Left ventricle myocardium inferior (tissue), 1 donor: ENCODE results near the gene HNRNPLL. TPM values are rescaled to one million over a fixed set of nuclear protein-coding genes. Genes with fewer than 3 reads are reported as not detected.
"Not testable (repeated sequence)": the region's sequence is repeated elsewhere in the genome, so short reads cannot be mapped to it uniquely, and the experiment has no call there.

ENCODE experiments used
- DNase-seq: peaks from one replicate; pipeline ENCODE4 v3.0.0-alpha.2; 2020
- H3K27ac ChIP-seq: fragments of 200-600 bp; replicated peaks from 2 replicates; pipeline ENCODE4 v1.8.0; 2021
- H3K27me3 ChIP-seq: fragments of 200-600 bp; 2 replicates; pipeline ENCODE4 v1.8.0; 2021; ENCODE audit warnings: low read depth
- H3K36me3 ChIP-seq: fragments of 200-600 bp; 2 replicates; pipeline ENCODE4 v1.8.0; 2021
- H3K4me1 ChIP-seq: fragments of 200-600 bp; 2 replicates; pipeline ENCODE4 v1.8.0; 2021
- H3K4me3 ChIP-seq: fragments of 200-600 bp; 2 replicates; pipeline ENCODE4 v1.8.0; 2021; ENCODE audit warnings: mild to moderate bottlenecking, moderate library complexity
- H3K9me3 ChIP-seq: fragments of 200-600 bp; replicated peaks from 2 replicates; pipeline ENCODE4 v1.8.0; 2021
- CTCF ChIP-seq: fragments of 200-600 bp; IDR thresholded peaks from 2 replicates; pipeline ENCODE4 v1.8.0; 2021; ENCODE audit warnings: antibody characterized with exemption, mild to moderate bottlenecking, borderline replicate concordance
- intact Hi-C: fragments of 100-400 bp; cut with micrococcal nuclease; formaldehyde crosslinking; loops from one replicate; pipeline ENCODE4 v1.11.0; 2022
- long read RNA-seq: library from polyadenylated mRNA; unstranded; transcript quantifications from one replicate; pipeline ENCODE4 v2.0.0, GENCODE V29; 2021
- total RNA-seq: library from RNA; stranded (reverse); fragmentation: NEBNext Ultra II Directional; extraction: Animal tissue kit (Norgen Biotek cat#: 25700); gene quantifications from one replicate; pipeline ENCODE4 v1.2.1, GENCODE V29; 2021
- donor health status: DM: no; HTN: yes; CAD: no; lungs with severe emphysema.

The HNRNPLL gene
- 26.3 TPM for total RNA-seq
- long read RNA-seq, full-length matches to known transcripts, result 39 of 43 reads
- long read RNA-seq, partial matches to known transcripts, result 2 of 43 reads
- long read RNA-seq, other reads (novel, unspliced or antisense), result 2 of 43 reads

GRCh38 chr2:38602732-38603401 lies at the start of gene HNRNPLL:
HNRNPLL (minus strand) TSS chr2:38602928; CDS start chr2:38602626, 302 bp downstream.
- DNase-seq, result peak; percentile 99
- no peak for TF ChIP-seq CTCF
- intact Hi-C loops, result loop anchor here (5.0 kb wide), 1 partner anchor 64 kb away; the partner anchor contains the start of gene GALM
- Histone ChIP-seq H3K36me3 (no peaks in the 10 kb centered on the region), H3K4me1 (peaks cover 57% of the 10 kb centered on the region), H3K9me3 (no peaks in the 10 kb centered on the region), H3K4me3 (peak within 1 kb of the TSS; percentile 93), H3K27me3 (no peaks in the 10 kb centered on the region), H3K27ac (peak within 1 kb of the TSS; percentile 98)

- H3K27ac ChIP-seq, result no peak overlapping the region
- no peaks in the 10 kb centered on the region for H3K36me3 ChIP-seq
- peaks cover 13% of the 10 kb centered on the region for H3K4me1 ChIP-seq
- H3K4me3 ChIP-seq, result no peak overlapping the region
- TF ChIP-seq CTCF, result no peak
- DNase-seq, result no peak
- no peaks in the 10 kb centered on the region for H3K27me3 ChIP-seq
- H3K9me3 ChIP-seq, result no peaks in the 10 kb centered on the region
- intact Hi-C loops, result no loop called here
Observed at GRCh38 chr2:38650717-38651116, 48.0 kb upstream of the HNRNPLL start.

- DNase-seq, result no peak
- no peak overlapping the region for H3K27ac ChIP-seq
- H3K4me3 ChIP-seq, result no peak overlapping the region
- H3K9me3 ChIP-seq, result no peaks in the 10 kb centered on the region
- no peaks in the 10 kb centered on the region for H3K27me3 ChIP-seq
- TF ChIP-seq CTCF, result no peak
- H3K36me3 ChIP-seq, result no peaks in the 10 kb centered on the region
- intact Hi-C loops, result no loop called here
- peaks cover 13% of the 10 kb centered on the region for H3K4me1 ChIP-seq
Observed at GRCh38 chr2:38650012-38650411, 47.3 kb upstream of the HNRNPLL start.

GRCh38 chr2:38649176-38649728 lies 46.5 kb upstream of the HNRNPLL start:
- Histone ChIP-seq H3K36me3 (no peaks in the 10 kb centered on the region), H3K27me3 (no peaks in the 10 kb centered on the region), H3K4me1 (peaks cover 13% of the 10 kb centered on the region), H3K27ac (no peak overlapping the region), H3K4me3 (no peak overlapping the region), H3K9me3 (no peaks in the 10 kb centered on the region)
- DNase-seq, result no peak
- TF ChIP-seq CTCF, result no peak
- intact Hi-C loops, result no loop called here

GRCh38 chr2:38648107-38648761 lies 45.5 kb upstream of the HNRNPLL start:
- Histone ChIP-seq H3K4me3 (no peak overlapping the region), H3K4me1 (peaks cover 13% of the 10 kb centered on the region), H3K9me3 (peaks cover 6% of the 10 kb centered on the region), H3K36me3 (no peaks in the 10 kb centered on the region), H3K27me3 (no peaks in the 10 kb centered on the region), H3K27ac (no peak overlapping the region)
- no peak for DNase-seq
- intact Hi-C loops, result no loop called here
- no peak for TF ChIP-seq CTCF

GRCh38 chr2:38643683-38644511 lies 41.2 kb upstream of the HNRNPLL start:
- H3K27ac ChIP-seq, intact Hi-C loops, H3K4me1 ChIP-seq, H3K27me3 ChIP-seq, H3K4me3 ChIP-seq, H3K36me3 ChIP-seq, DNase-seq: not testable (repeated sequence)
- H3K9me3 ChIP-seq, result peaks cover 11% of the 10 kb centered on the region
